HCT116 (cell line): ENCODE results near the gene TNFRSF9. TPM values are rescaled to one million over a fixed set of nuclear protein-coding genes. Genes with fewer than 3 reads are reported as not detected.

ENCODE experiments used
- ATAC-seq: fragments of 200-7000 bp; cut with Tn5 transposase; 2 replicates; pipeline ENCODE4 v1.9.1; 2020; ENCODE audit warnings: mild to moderate bottlenecking, moderate library complexity
- BruUV-seq: library from RNA; stranded (reverse); fragments of 400-500 nt; replicated peaks from 2 replicates; lab custom pipeline; 2021; lab: Mats Ljungman, UMichigan
- CTCF ChIA-PET: fragments of 300-600 bp; sonication (Branson Sonifier 250); formaldehyde crosslinking; loops from one replicate; lab custom pipeline; 2021; ENCODE audit warnings: antibody characterized with exemption; lab: Charles Lee
- POLR2A ChIA-PET: fragments of 300-600, 350-600 bp; sonication (Branson Sonifier 250); formaldehyde crosslinking; loops from one replicate; lab custom pipeline; 2021; ENCODE audit warnings: antibody characterized with exemption; lab: Charles Lee
- RAD21 ChIA-PET, 2 experiments: fragments of 300-600 bp; sonication (Branson Sonifier 250); formaldehyde crosslinking; loops; one replicate each; lab custom pipeline; 2023; ENCODE audit warnings: low total read pairs in 2 of 2; ENCODE audit not compliant: uncharacterized antibody in 2 of 2, unreplicated experiment in 2 of 2, low non-redundant PET in 1 of 2; lab: Charles Lee
- DNase-seq: peaks from one replicate; pipeline ENCODE4 v3.0.0-alpha.2; 2010; ENCODE audit warnings: low read depth, low spot score
- H2AFZ ChIP-seq: fragments of 200-600 bp; shearing (Covaris generic), sonication (generic); 2 replicates; pipeline ENCODE4 v1.6.1; 2017; ENCODE audit warnings: low read depth, mixed run types, mixed read lengths, antibody characterized with exemption, low read length; ENCODE audit not compliant: poor library complexity, severe bottlenecking
- H3K27ac ChIP-seq: 2 replicates; pipeline ENCODE4 v1.5.1; 2012; ENCODE audit warnings: low read depth, low read length
- H3K27me3 ChIP-seq: fragments of 200-600 bp; sonication (generic); 2 replicates; pipeline ENCODE4 v1.6.1; 2016; ENCODE audit warnings: mixed run types, low read length, mixed read lengths; ENCODE audit not compliant: insufficient read depth
- H3K36me3 ChIP-seq, 2 experiments: fragments of 200-500 bp in 1 of 2; fragments of 200-600 bp in 1 of 2; sonication (Bioruptor generic) in 1 of 2; sonication (generic) in 1 of 2; 2 replicates each; pipeline versions ENCODE4 v1.5.1 to v1.6.1; 2014 to 2016; ENCODE audit warnings: low read length in 2 of 2, inconsistent platforms in 1 of 2, mixed read lengths in 1 of 2, mixed run types in 1 of 2; ENCODE audit not compliant: insufficient read depth in 2 of 2, control insufficient read depth in 1 of 2
- H3K4me1 ChIP-seq, 2 experiments: fragments of 200-600 bp in 1 of 2; sonication (generic) in 1 of 2; 2 replicates each; pipeline versions ENCODE4 v1.5.1 to v1.6.1; 2012 to 2017; ENCODE audit warnings: low read length in 2 of 2, inconsistent platforms in 1 of 2, mild to moderate bottlenecking in 1 of 2, mixed read lengths in 1 of 2, mixed run types in 1 of 2, moderate library complexity in 1 of 2; ENCODE audit not compliant: insufficient read depth in 2 of 2, control insufficient read depth in 1 of 2
- H3K4me2 ChIP-seq: fragments of 200-600 bp; sonication (generic); 2 replicates; pipeline ENCODE4 v1.6.1; 2017; ENCODE audit warnings: mixed run types, low read length, mixed read lengths
- H3K4me3 ChIP-seq, 2 experiments: fragments of 200-600 bp in 1 of 2; sonication (generic) in 1 of 2; replicated peaks in 1 of 2; 2 replicates each; pipeline ENCODE4 v1.5.1; 2011 to 2016; ENCODE audit warnings: low read length in 2 of 2, control low read depth in 1 of 2, low read depth in 1 of 2, mild to moderate bottlenecking in 1 of 2, mixed read lengths in 1 of 2, mixed run types in 1 of 2
- H3K79me2 ChIP-seq: fragments of 200-600 bp; sonication (generic); 2 replicates; pipeline ENCODE4 v1.6.1; 2017; ENCODE audit warnings: mild to moderate bottlenecking, mixed run types, low read length, moderate library complexity, mixed read lengths; ENCODE audit not compliant: insufficient read depth
- H3K9ac ChIP-seq: fragments of 200-600 bp; sonication (generic); 2 replicates; pipeline ENCODE4 v1.6.1; 2016; ENCODE audit warnings: low read length, mixed read lengths
- H3K9me2 ChIP-seq: fragments of 200-600 bp; sonication (generic), shearing (Covaris generic); 2 replicates; pipeline ENCODE4 v1.6.1; 2017; ENCODE audit warnings: mixed run types, mild to moderate bottlenecking, moderate library complexity; ENCODE audit not compliant: insufficient read depth
- H3K9me3 ChIP-seq, 2 experiments: fragments of 200-500 bp in 1 of 2; fragments of 200-600 bp in 1 of 2; sonication (Bioruptor generic) in 1 of 2; sonication (generic) in 1 of 2; 2 replicates each; pipeline ENCODE4 v1.6.1; 2014 to 2017; ENCODE audit warnings: low read length in 2 of 2, mixed read lengths in 2 of 2, inconsistent platforms in 1 of 2, low read depth in 1 of 2, mild to moderate bottlenecking in 1 of 2, mixed run types in 1 of 2, moderate library complexity in 1 of 2; ENCODE audit not compliant: control insufficient read depth in 1 of 2, insufficient read depth in 1 of 2
- H4K20me1 ChIP-seq: fragments of 200-600 bp; sonication (generic), shearing (Covaris generic); 2 replicates; pipeline ENCODE4 v1.6.1; 2017; ENCODE audit warnings: mixed run types, mild to moderate bottlenecking, moderate library complexity; ENCODE audit not compliant: insufficient read depth
- CBX3 ChIP-seq: IDR thresholded peaks from 2 replicates; pipeline ENCODE4 v1.6.1; 2012; ENCODE audit warnings: low read depth
- CEBPB ChIP-seq: IDR thresholded peaks from 2 replicates; pipeline ENCODE4 v1.6.1; 2012; ENCODE audit warnings: low read depth
- ELF1 ChIP-seq: IDR thresholded peaks from 2 replicates; pipeline ENCODE4 v1.6.1; 2012; ENCODE audit warnings: low read depth, borderline replicate concordance
- EZH2phosphoT487 ChIP-seq: fragments of 200-600 bp; IDR thresholded peaks from 2 replicates; pipeline ENCODE4 v1.6.1; 2018; ENCODE audit warnings: antibody characterized with exemption, borderline replicate concordance
- FOSL1 ChIP-seq: IDR thresholded peaks from 2 replicates; pipeline ENCODE4 v1.6.1; 2012; ENCODE audit warnings: low read depth
- JUND ChIP-seq: IDR thresholded peaks from 2 replicates; pipeline ENCODE4 v1.6.1; 2012
- POLR2AphosphoS5 ChIP-seq: IDR thresholded peaks from 2 replicates; pipeline ENCODE4 v1.6.1; 2011; ENCODE audit warnings: mild to moderate bottlenecking, low read depth, low read length, moderate library complexity
- RAD21 ChIP-seq: IDR thresholded peaks from 2 replicates; pipeline ENCODE4 v1.6.1; 2012; ENCODE audit warnings: low read depth, mild to moderate bottlenecking
- SIN3A ChIP-seq: IDR thresholded peaks from 2 replicates; pipeline ENCODE4 v1.6.1; 2012; ENCODE audit warnings: low read depth
- SP1 ChIP-seq: IDR thresholded peaks from 2 replicates; pipeline ENCODE4 v1.6.1; 2012; ENCODE audit warnings: low read depth
- SRF ChIP-seq: IDR thresholded peaks from 2 replicates; pipeline ENCODE4 v1.6.1; 2012; ENCODE audit warnings: low read depth
- TCF7L2 ChIP-seq: IDR thresholded peaks from 2 replicates; pipeline ENCODE4 v1.7.0; 2011; ENCODE audit warnings: borderline replicate concordance, inconsistent platforms; ENCODE audit not compliant: insufficient read depth, insufficient read length; ENCODE audit errors: extremely low read depth
- YY1 ChIP-seq: IDR thresholded peaks from 2 replicates; pipeline ENCODE4 v1.6.1; 2011; ENCODE audit warnings: low read length, low read depth, moderate library complexity, mild to moderate bottlenecking; ENCODE audit not compliant: insufficient replicate concordance; ENCODE audit errors: extremely low read depth
- ZNF274 ChIP-seq: fragments of 200-500 bp; sonication (Bioruptor generic); IDR thresholded peaks from 2 replicates; pipeline ENCODE4 v1.6.1; 2014; ENCODE audit warnings: mild to moderate bottlenecking, low read depth, low read length, inconsistent platforms
- intact Hi-C: fragments of 100-400 bp; cut with micrococcal nuclease; formaldehyde crosslinking; loops from 2 replicates; pipeline ENCODE4 v1.10.0; 2022
- total RNA-seq: library from RNA; stranded (reverse); gene quantifications from one replicate; pipeline ENCODE4 v1.2.1, GENCODE V29; 2021; ENCODE audit not compliant: unreplicated experiment
- TF ChIP-seq, protein P1 (sequence below): IDR thresholded peaks from 2 replicates; pipeline ENCODE4 v1.6.1; 2011; ENCODE audit warnings: mild to moderate bottlenecking, low read length, moderate library complexity; ENCODE audit not compliant: insufficient replicate concordance; ENCODE audit errors: extremely low read depth
- TF ChIP-seq, protein P2 (sequence below): IDR thresholded peaks from 2 replicates; pipeline ENCODE4 v1.6.1; 2012; ENCODE audit warnings: low read depth
- TF ChIP-seq, protein P3 (sequence below): IDR thresholded peaks from 2 replicates; pipeline ENCODE4 v1.6.1; 2012
- TF ChIP-seq, protein P4 (sequence below): IDR thresholded peaks from 2 replicates; pipeline ENCODE4 v1.6.1; 2012

TNFRSF9 gene
- total RNA-seq, 1 experiment from 2014 or later = 0.20 TPM

DNA sequence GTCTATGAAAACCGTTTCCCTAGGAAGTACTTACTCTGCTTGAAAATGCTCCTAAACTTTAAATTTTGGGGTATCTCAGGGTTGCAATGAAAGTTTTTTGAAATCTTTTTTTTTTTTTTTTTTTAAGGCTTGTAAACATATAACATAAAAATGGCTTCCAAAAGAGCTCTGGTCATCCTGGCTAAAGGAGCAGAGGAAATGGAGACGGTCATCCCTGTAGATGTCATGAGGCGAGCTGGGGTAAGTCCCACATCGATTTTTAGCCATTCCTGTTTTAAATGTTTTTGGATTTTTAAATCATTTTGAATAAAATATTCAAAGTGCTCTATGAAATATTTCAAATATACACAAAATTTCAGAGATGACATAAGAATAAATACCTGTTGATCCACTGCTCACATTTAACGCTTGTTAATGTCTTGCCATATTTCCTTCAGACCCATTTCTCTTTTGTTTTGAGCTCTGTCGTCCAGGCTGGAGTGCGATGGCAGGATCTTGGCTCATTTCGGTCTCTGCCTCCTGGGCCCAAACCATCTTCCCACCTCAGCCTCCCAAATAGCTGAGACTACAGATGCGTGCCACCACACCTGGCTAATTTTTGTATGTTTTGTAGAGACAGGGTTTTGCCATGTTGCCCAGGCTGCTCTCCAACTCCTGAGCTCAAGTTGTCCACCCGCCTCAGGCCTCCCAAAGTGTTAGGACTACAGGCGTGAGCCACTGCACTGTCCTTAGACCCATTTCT lies 22.2 kb upstream of the TNFRSF9 start:
- H4K20me1 ChIP-seq = peaks cover 5% of the 10 kb centered on the region; the same call in 1 of the 2 replicates
- H3K36me3 ChIP-seq = peaks cover 30 to 44% of the 10 kb centered on the region in 2 experiments; a peak in 3 of 4 replicates
- H3K27me3 ChIP-seq = no peaks in the 10 kb centered on the region
- peak overlapping the region; percentile 69 to 79 for H3K4me3 ChIP-seq
- ChIA-PET CTCF (interaction anchor here (1.2 to 1.3 kb wide), 2 partner anchors 293 to 295 kb away, joined by 3 to 4 read pairs; no protein-coding TSS in a partner anchor), RAD21 (no interaction called here), POLR2A (interaction anchor here (0.6 to 1.4 kb wide), 2 partner anchors 171 to 352 kb away, joined by 4 to 6 read pairs; no protein-coding TSS in a partner anchor)
- H3K4me2 ChIP-seq = peak overlapping the region; percentile 88
- no peak overlapping the region for H2AFZ ChIP-seq
- ATAC-seq = no peak
- no peaks in the 10 kb centered on the region for H3K9me2 ChIP-seq
- H3K27ac ChIP-seq = peak overlapping the region; percentile 87; the same call in 1 of the 2 replicates
- H3K9me3 ChIP-seq = no peaks in the 10 kb centered on the region
- peaks cover 2 to 16% of the 10 kb centered on the region in 2 experiments; a peak in 3 of 4 replicates for H3K4me1 ChIP-seq
- no TSS peak for BruUV-seq
- H3K9ac ChIP-seq = peak overlapping the region; percentile 89
- H3K79me2 ChIP-seq = peaks cover 76% of the 10 kb centered on the region
- DNase-seq = no peak
- intact Hi-C loops = loop anchor here (5.0 kb wide), 2 partner anchors 181 to 296 kb away; partner anchors contain the start of gene PER3
- no peak for TF ChIP-seq CBX3
- TF ChIP-seq, protein P1, sequence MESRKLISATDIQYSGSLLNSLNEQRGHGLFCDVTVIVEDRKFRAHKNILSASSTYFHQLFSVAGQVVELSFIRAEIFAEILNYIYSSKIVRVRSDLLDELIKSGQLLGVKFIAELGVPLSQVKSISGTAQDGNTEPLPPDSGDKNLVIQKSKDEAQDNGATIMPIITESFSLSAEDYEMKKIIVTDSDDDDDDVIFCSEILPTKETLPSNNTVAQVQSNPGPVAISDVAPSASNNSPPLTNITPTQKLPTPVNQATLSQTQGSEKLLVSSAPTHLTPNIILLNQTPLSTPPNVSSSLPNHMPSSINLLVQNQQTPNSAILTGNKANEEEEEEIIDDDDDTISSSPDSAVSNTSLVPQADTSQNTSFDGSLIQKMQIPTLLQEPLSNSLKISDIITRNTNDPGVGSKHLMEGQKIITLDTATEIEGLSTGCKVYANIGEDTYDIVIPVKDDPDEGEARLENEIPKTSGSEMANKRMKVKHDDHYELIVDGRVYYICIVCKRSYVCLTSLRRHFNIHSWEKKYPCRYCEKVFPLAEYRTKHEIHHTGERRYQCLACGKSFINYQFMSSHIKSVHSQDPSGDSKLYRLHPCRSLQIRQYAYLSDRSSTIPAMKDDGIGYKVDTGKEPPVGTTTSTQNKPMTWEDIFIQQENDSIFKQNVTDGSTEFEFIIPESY = no peak
- TF ChIP-seq, protein P2, sequence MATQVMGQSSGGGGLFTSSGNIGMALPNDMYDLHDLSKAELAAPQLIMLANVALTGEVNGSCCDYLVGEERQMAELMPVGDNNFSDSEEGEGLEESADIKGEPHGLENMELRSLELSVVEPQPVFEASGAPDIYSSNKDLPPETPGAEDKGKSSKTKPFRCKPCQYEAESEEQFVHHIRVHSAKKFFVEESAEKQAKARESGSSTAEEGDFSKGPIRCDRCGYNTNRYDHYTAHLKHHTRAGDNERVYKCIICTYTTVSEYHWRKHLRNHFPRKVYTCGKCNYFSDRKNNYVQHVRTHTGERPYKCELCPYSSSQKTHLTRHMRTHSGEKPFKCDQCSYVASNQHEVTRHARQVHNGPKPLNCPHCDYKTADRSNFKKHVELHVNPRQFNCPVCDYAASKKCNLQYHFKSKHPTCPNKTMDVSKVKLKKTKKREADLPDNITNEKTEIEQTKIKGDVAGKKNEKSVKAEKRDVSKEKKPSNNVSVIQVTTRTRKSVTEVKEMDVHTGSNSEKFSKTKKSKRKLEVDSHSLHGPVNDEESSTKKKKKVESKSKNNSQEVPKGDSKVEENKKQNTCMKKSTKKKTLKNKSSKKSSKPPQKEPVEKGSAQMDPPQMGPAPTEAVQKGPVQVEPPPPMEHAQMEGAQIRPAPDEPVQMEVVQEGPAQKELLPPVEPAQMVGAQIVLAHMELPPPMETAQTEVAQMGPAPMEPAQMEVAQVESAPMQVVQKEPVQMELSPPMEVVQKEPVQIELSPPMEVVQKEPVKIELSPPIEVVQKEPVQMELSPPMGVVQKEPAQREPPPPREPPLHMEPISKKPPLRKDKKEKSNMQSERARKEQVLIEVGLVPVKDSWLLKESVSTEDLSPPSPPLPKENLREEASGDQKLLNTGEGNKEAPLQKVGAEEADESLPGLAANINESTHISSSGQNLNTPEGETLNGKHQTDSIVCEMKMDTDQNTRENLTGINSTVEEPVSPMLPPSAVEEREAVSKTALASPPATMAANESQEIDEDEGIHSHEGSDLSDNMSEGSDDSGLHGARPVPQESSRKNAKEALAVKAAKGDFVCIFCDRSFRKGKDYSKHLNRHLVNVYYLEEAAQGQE = no peak
- TF ChIP-seq, protein P3, sequence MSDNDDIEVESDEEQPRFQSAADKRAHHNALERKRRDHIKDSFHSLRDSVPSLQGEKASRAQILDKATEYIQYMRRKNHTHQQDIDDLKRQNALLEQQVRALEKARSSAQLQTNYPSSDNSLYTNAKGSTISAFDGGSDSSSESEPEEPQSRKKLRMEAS = no peak
- no peak for TF ChIP-seq TCF7L2
- TF ChIP-seq SRF = no peak
- no peak for TF ChIP-seq SP1
- TF ChIP-seq, protein P4, sequence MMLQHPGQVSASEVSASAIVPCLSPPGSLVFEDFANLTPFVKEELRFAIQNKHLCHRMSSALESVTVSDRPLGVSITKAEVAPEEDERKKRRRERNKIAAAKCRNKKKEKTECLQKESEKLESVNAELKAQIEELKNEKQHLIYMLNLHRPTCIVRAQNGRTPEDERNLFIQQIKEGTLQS = no peak
- TF ChIP-seq POLR2AphosphoS5 = no peak
- no peak for TF ChIP-seq EZH2phosphoT487
- no peak for TF ChIP-seq YY1
- no peak for TF ChIP-seq SIN3A
- TF ChIP-seq ZNF274 = no peak
- no peak for TF ChIP-seq JUND
- TF ChIP-seq ELF1 = no peak
- TF ChIP-seq FOSL1 = no peak
- TF ChIP-seq CEBPB = no peak
- no peak for TF ChIP-seq RAD21
